Esophagus muscularis mucosa (tissue), 4 donors: ENCODE data around the gene COL27A1. TPM values are rescaled to one million over a fixed set of nuclear protein-coding genes. Genes with fewer than 3 reads are reported as not detected.
"Not testable (repeated sequence)": the region's sequence is repeated elsewhere in the genome, so short reads cannot be mapped to it uniquely, and the experiment has no call there.

ENCODE experiments used
- DNase-seq: peaks from one replicate; pipeline ENCODE4 v3.0.0-alpha.2; 2017; ENCODE audit errors: extremely low spot score
- H3K27ac ChIP-seq, 4 donors: fragments of 200-600 bp; sonication (generic); replicated peaks in 1 of 4; 1 replicate in 3 of 4; 2 replicates in 1 of 4; pipeline ENCODE4 v1.5.1; 2016 to 2019; ENCODE audit warnings: mild to moderate bottlenecking in 1 of 4
- H3K27me3 ChIP-seq, 4 donors: fragments of 200-600 bp; sonication (generic); one replicate each; pipeline versions ENCODE4 v1.5.1 to v1.6.0; 2016 to 2019
- H3K36me3 ChIP-seq, 4 donors: fragments of 200-600 bp; sonication (generic); one replicate each; pipeline ENCODE4 v1.5.1; 2016 to 2019
- H3K4me1 ChIP-seq, 4 donors: fragments of 200-600 bp; sonication (generic); one replicate each; pipeline ENCODE4 v1.5.1; 2016 to 2019
- H3K4me3 ChIP-seq, 4 donors: fragments of 200-600 bp; sonication (generic); 1 replicate in 2 of 4; 2 replicates in 2 of 4; pipeline ENCODE4 v1.5.1; 2016 to 2019; ENCODE audit warnings: mild to moderate bottlenecking in 4 of 4, moderate library complexity in 1 of 4
- H3K9me3 ChIP-seq, 4 donors: fragments of 200-600 bp; sonication (generic); 1 replicate in 3 of 4; 2 replicates in 1 of 4; pipeline ENCODE4 v1.5.1; 2016 to 2019
- EP300 ChIP-seq: sonication (generic); formaldehyde crosslinking; IDR thresholded peaks from one replicate; pipeline ENCODE4 v1.6.1; 2017; ENCODE audit warnings: antibody characterized with exemption
- POLR2A ChIP-seq: fragments of 450-650 bp; IDR thresholded peaks from one replicate; pipeline ENCODE4 v1.6.1; 2017; ENCODE audit warnings: antibody characterized with exemption, moderate library complexity, mild to moderate bottlenecking, low read depth
- POLR2AphosphoS5 ChIP-seq, 2 donors: sonication (generic); formaldehyde crosslinking; IDR thresholded peaks; one replicate each; pipeline ENCODE4 v1.6.1; 2017; ENCODE audit warnings: antibody characterized with exemption in 2 of 2
- WGBS: methylation state at CpG from one replicate; pipeline ENCODE4 v1.1.5; 2018; 5-methylcytosine and 5-hydroxymethylcytosine counted together
- intact Hi-C: fragments of 100-400 bp; cut with DNase I; formaldehyde crosslinking; loops from one replicate; pipeline ENCODE4 v1.15.1; 2023
- total RNA-seq, 4 donors: library from RNA; depleted of rRNA; stranded (reverse); fragments of >200 nt; gene quantifications; one replicate each; pipeline versions ENCODE4 v1.1.0 to v1.2.1, GENCODE V29; 2016
- TF ChIP-seq, protein P1 (sequence below), 3 experiments: fragments of 200-600 bp in 2 of 3; fragments of 450-650 bp in 1 of 3; sonication (generic) in 2 of 3; IDR thresholded peaks; one replicate each; pipeline ENCODE4 v1.5.1; 2017 to 2019; ENCODE audit warnings: antibody characterized with exemption in 3 of 3, mild to moderate bottlenecking in 2 of 3, moderate library complexity in 1 of 3

COL27A1 gene
- total RNA-seq, 4 donors from 2014 or later, result 1.8 to 3.3 (median 2.7) TPM

DNA sequence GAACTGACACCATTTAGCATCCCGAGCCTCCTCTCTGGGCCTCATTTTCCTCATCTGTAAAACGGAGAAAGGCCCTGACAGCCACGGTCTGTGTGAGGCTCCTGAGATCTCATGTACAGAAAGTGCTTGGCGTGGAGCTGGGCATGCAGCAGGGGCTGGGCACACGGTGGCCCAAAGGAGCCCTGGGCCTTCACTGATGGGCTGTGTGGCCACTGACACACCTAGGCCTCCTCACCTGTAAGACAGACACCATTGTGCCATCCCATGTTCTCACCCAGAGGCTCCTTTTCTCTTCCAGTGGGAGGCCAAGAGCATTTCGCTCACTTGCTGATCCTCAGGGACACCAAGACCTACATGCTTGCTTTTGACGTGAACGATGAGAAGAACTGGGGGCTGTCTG is 169.2 kb downstream of the COL27A1 start:
- no peak overlapping the region for H3K4me3 ChIP-seq
- H3K27me3 ChIP-seq, result peaks cover 0 to 21% (median 0%) of the 10 kb centered on the region in 4 donors
- H3K36me3 ChIP-seq, result no peaks in the 10 kb centered on the region
- no peak for DNase-seq
- H3K9me3 ChIP-seq, result no peaks in the 10 kb centered on the region
- no peaks in the 10 kb centered on the region for H3K4me1 ChIP-seq
- intact Hi-C loops, result no loop called here
- TF ChIP-seq, protein P1, sequence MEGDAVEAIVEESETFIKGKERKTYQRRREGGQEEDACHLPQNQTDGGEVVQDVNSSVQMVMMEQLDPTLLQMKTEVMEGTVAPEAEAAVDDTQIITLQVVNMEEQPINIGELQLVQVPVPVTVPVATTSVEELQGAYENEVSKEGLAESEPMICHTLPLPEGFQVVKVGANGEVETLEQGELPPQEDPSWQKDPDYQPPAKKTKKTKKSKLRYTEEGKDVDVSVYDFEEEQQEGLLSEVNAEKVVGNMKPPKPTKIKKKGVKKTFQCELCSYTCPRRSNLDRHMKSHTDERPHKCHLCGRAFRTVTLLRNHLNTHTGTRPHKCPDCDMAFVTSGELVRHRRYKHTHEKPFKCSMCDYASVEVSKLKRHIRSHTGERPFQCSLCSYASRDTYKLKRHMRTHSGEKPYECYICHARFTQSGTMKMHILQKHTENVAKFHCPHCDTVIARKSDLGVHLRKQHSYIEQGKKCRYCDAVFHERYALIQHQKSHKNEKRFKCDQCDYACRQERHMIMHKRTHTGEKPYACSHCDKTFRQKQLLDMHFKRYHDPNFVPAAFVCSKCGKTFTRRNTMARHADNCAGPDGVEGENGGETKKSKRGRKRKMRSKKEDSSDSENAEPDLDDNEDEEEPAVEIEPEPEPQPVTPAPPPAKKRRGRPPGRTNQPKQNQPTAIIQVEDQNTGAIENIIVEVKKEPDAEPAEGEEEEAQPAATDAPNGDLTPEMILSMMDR (IDR thresholded peaks at IDR 0.05), result no peak
- no peak for TF ChIP-seq POLR2A
- TF ChIP-seq POLR2AphosphoS5 (IDR thresholded peaks at IDR 0.05), result no peak
- no peak for TF ChIP-seq EP300
- 100% methylated on average over 6 of the region's 8 CpGs for WGBS
- no peak overlapping the region for H3K27ac ChIP-seq

GRCh38 chr9:114324965-114325364 is 169.6 kb downstream of the COL27A1 start:
- H3K9me3 ChIP-seq, H3K4me3 ChIP-seq, H3K4me1 ChIP-seq, H3K27ac ChIP-seq, intact Hi-C loops, DNase-seq, H3K36me3 ChIP-seq: not testable (repeated sequence)
- H3K27me3 ChIP-seq, result peaks cover 0 to 21% (median 0%) of the 10 kb centered on the region in 4 donors
- WGBS, result 89% methylated on average over 7 of the region's 9 CpGs

- 94% methylated on average over 3 of the region's 3 CpGs for WGBS
- H3K27ac ChIP-seq, intact Hi-C loops, H3K4me3 ChIP-seq, DNase-seq, H3K36me3 ChIP-seq, H3K9me3 ChIP-seq, H3K4me1 ChIP-seq: not testable (repeated sequence)
- H3K27me3 ChIP-seq, result peaks cover 0 to 21% (median 0%) of the 10 kb centered on the region in 4 donors
Observed at GRCh38 chr9:114325684-114326254, 170.4 kb downstream of the COL27A1 start.

- intact Hi-C loops, result no loop called here
- no peaks in the 10 kb centered on the region for H3K9me3 ChIP-seq
- H3K4me3 ChIP-seq, result no peak overlapping the region
- no peak for TF ChIP-seq POLR2A
- TF ChIP-seq, protein P1 (IDR thresholded peaks at IDR 0.05), result no peak
- no peaks in the 10 kb centered on the region for H3K4me1 ChIP-seq
- no peaks in the 10 kb centered on the region for H3K36me3 ChIP-seq
- 98% methylated on average over 8 of the region's 8 CpGs for WGBS
- no peak overlapping the region for H3K27ac ChIP-seq
- H3K27me3 ChIP-seq, result peaks cover 0 to 24% (median 0%) of the 10 kb centered on the region in 4 donors
- DNase-seq, result no peak
Observed at GRCh38 chr9:114327749-114328148, 172.4 kb downstream of the COL27A1 start.

DNA sequence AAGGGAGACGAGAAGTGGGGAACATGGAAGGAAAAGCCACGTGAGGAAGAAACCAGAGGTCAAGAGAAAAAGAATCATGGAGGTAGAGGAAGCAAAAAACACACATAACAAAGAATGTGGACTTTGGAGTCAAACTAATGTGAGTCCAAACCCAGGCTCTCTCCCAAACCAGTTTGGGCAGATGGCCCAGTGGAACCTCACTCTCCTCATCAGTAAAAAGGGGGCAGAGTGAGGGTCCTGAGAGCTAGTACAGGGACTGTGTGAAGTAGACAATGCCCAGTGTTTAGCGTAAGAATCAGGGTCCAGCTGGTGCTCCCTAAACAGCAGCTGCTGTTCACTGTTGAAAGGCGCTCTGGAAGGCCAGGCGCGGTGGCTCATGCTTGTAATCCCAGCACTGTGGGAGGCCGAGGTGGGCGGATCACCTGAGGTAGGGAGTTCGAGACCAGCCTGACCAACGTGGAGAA is 173.1 kb downstream of the COL27A1 start:
- H3K27me3 ChIP-seq, result peaks cover 0 to 24% (median 0%) of the 10 kb centered on the region in 4 donors
- H3K27ac ChIP-seq, DNase-seq, H3K4me1 ChIP-seq, H3K4me3 ChIP-seq, H3K9me3 ChIP-seq, H3K36me3 ChIP-seq, intact Hi-C loops: not testable (repeated sequence)
- WGBS, result 90% methylated on average over 9 of the region's 10 CpGs

DNA sequence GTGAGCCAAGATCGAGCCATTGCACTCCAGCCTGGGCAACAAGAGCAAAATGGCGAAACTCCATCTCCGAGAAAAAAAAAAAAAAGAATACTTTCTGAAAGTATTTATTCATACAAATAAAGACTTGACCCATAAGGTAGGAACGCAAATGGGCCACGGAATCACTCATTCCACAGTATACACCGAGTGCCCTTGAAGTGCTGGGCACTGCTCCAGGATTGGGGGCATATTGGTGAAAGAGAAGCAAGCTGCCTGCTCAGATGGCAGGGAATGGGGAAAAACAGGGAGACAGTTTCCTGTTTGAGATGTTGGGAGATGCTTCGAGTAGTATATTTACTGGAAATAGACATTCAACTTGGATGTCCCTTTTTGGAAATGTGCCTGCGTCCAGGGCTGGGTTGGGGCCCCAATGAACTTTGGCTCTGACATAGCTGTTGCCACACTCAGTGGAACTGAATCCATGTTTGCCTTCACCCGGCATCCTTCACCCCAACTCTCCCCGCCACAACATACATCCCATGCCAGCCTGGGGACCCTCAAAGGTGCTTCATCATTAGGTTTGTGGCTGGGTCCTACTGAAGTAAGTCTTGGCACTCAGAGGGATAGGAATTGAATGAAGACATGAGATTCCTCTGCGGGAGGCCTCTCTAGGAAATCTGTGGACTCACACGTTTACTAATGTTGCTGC is 173.7 kb downstream of the COL27A1 start:
- 90% methylated on average over 9 of the region's 12 CpGs for WGBS
- intact Hi-C loops, DNase-seq, H3K36me3 ChIP-seq, H3K27ac ChIP-seq, H3K4me3 ChIP-seq, H3K4me1 ChIP-seq, H3K9me3 ChIP-seq: not testable (repeated sequence)
- peaks cover 0 to 22% (median 0%) of the 10 kb centered on the region in 4 donors for H3K27me3 ChIP-seq

- intact Hi-C loops, result loop anchor here (10.0 kb wide), 1 partner anchor 155 kb away; no protein-coding TSS in a partner anchor
- WGBS, result no CpG with 5 or more reads among the region's 10 CpGs
- H3K4me3 ChIP-seq, H3K36me3 ChIP-seq, H3K9me3 ChIP-seq, DNase-seq, H3K27ac ChIP-seq, H3K4me1 ChIP-seq: not testable (repeated sequence)
- H3K27me3 ChIP-seq, result peaks cover 0 to 16% (median 0%) of the 10 kb centered on the region in 4 donors
Observed at GRCh38 chr9:114329625-114330022, 174.3 kb downstream of the COL27A1 start, which contains the start of gene ORM2. Gene ORM2 (plus strand): TSS chr9:114329869. CDS start chr9:114329905, 36 bp downstream.
